Measurements from ENCODE around the gene BSDC1. TPM values are rescaled to one million over a fixed set of nuclear protein-coding genes. Genes with fewer than 3 reads are reported as not detected.
A peak's percentile ranks its signal among the peaks of the same experiment; 100 is the strongest.

The BSDC1 gene
- total RNA-seq, 1 donor from 2014 or later, result 56.1 TPM

GRCh38 chr1:32406629-32407111 lies 12.4 kb upstream of the BSDC1 start:
- no peaks in the 10 kb centered on the region for H3K27me3 ChIP-seq
- H3K4me1 ChIP-seq, result no peaks in the 10 kb centered on the region
- DNase-seq (ENCODE audit: low spot score in 2 of 2), result no peak
- no peaks in the 10 kb centered on the region for H3K9me3 ChIP-seq
- no peak overlapping the region for H3K27ac ChIP-seq
- no peaks in the 10 kb centered on the region for H3K36me3 ChIP-seq
- intact Hi-C loops (cut with DNase I), result no loop called here
- TF ChIP-seq CTCF (IDR thresholded peaks at IDR 0.05), result no peak
- H3K4me3 ChIP-seq, result no peak overlapping the region

- H3K9me3 ChIP-seq, result no peaks in the 10 kb centered on the region
- DNase-seq (ENCODE audit: low spot score in 2 of 2), result no peak
- no peak overlapping the region for H3K4me3 ChIP-seq
- H3K27ac ChIP-seq, result no peak overlapping the region
- H3K4me1 ChIP-seq, result no peaks in the 10 kb centered on the region
- intact Hi-C loops (cut with DNase I), result no loop called here
- H3K36me3 ChIP-seq, result no peaks in the 10 kb centered on the region
- no peak for TF ChIP-seq CTCF (IDR thresholded peaks at IDR 0.05)
- no peaks in the 10 kb centered on the region for H3K27me3 ChIP-seq
Measured at GRCh38 chr1:32405672-32406467, 11.6 kb upstream of the BSDC1 start.

GRCh38 chr1:32404946-32405345 lies 10.7 kb upstream of the BSDC1 start:
- no peaks in the 10 kb centered on the region for H3K36me3 ChIP-seq
- no peak overlapping the region for H3K27ac ChIP-seq
- no peak for TF ChIP-seq CTCF (IDR thresholded peaks at IDR 0.05)
- peaks cover 0 to 3% of the 10 kb centered on the region in 2 donors for H3K4me1 ChIP-seq
- no peaks in the 10 kb centered on the region for H3K9me3 ChIP-seq
- no peak overlapping the region for H3K4me3 ChIP-seq
- no peaks in the 10 kb centered on the region for H3K27me3 ChIP-seq
- DNase-seq (ENCODE audit: low spot score in 2 of 2), result no peak
- intact Hi-C loops (cut with DNase I), result no loop called here

- peak; percentile 88 to 93 (median 89) for TF ChIP-seq CTCF (IDR thresholded peaks at IDR 0.05)
- DNase-seq (ENCODE audit: low spot score in 2 of 2), result peak; percentile 61 to 95
- Histone ChIP-seq H3K27me3 (no peaks in the 10 kb centered on the region), H3K4me3 (no peak overlapping the region), H3K27ac (peak overlapping the region; percentile 66 to 72), H3K36me3 (no peaks in the 10 kb centered on the region), H3K9me3 (no peaks in the 10 kb centered on the region), H3K4me1 (peaks cover 0 to 3% of the 10 kb centered on the region in 2 donors)
- intact Hi-C loops (cut with DNase I), result loop anchor here (1.0 kb wide), 1 partner anchor 13 kb away; no protein-coding TSS in a partner anchor
Measured at GRCh38 chr1:32400876-32401631, 6.8 kb upstream of the BSDC1 start.

- Histone ChIP-seq H3K4me3 (no peak overlapping the region), H3K4me1 (peaks cover 0 to 9% of the 10 kb centered on the region in 2 donors), H3K27ac (peak overlapping the region; percentile 66 to 72), H3K36me3 (no peaks in the 10 kb centered on the region), H3K9me3 (no peaks in the 10 kb centered on the region), H3K27me3 (no peaks in the 10 kb centered on the region)
- intact Hi-C loops (cut with DNase I), result no loop called here
- no peak for DNase-seq (ENCODE audit: low spot score in 2 of 2)
- no peak for TF ChIP-seq CTCF (IDR thresholded peaks at IDR 0.05)
Measured at GRCh38 chr1:32399843-32400242, 5.6 kb upstream of the BSDC1 start.

All from ascending aorta (tissue), 2 donors.